Measurements from ENCODE around the gene DGAT2.

GRCh38 chr11:75740681-75741080 lies 27.9 kb upstream of the DGAT2 start:
- TF ChIP-seq CTCF (optimal IDR thresholded peaks at IDR 0.05 in 1 of 3, IDR thresholded peaks at IDR 0.05 in 1 of 3, conservative IDR thresholded peaks at IDR 0.05 in 1 of 3; ENCODE audit: extremely low read depth in 1 of 3, insufficient read depth in 2 of 3, low read length in 3 of 3) = no peak
- no peak for TF ChIP-seq EZH2 (IDR thresholded peaks at IDR 0.05; ENCODE audit: low read length)
